ENCODE data around the gene SEC63.
"Not testable (repeated sequence)": the region's sequence is repeated elsewhere in the genome, so short reads cannot be mapped to it uniquely, and the experiment has no call there.

SEC63 gene

DNA sequence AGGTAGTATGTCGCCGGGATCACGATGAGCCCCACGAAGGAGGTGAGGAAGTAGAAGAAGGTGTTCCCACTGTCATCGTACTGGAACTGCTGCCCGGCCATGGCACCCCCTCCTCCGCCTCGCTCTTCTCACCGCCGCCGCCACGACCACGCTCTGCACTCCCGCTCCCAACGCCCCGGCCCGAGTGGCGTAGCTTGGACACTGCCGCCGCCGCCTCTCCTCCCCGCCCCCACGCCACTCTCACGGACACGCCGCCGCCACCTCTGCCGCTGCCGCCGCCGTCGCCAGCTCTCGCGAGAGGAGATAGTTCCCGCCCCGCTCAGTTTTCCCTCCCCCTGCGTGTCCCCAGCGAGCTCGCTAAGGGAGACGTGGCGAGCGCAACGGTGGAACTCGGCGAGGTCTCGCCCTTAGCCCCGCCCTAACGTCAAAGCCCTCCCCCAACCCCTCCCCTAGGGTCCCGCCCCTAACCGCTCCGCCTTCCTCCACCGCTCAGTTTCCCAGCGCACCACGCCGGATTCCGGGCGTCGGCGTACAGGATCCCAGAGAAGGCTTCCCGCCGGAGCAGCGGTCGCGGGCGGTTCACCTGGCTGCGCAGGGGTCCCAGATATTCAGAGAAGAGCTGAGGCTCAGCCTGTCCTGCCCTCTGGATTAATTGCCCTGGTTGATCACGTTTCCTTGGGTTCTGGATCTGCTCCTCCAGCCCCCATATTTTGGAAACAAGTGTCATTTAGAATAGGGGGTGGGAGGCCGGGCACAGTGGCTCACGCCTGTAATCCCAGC lies at the start of gene SEC63:
Gene SEC63, minus strand, starts transcription at position 300 of the 780 bp plus-strand sequence. Its CDS starts 199 bp downstream, at position 101.
- peak; percentile 96 to 98 for DNase-seq (ENCODE audit: low read depth in 2 of 2)

GRCh38 chr6:108005961-108006360 lies 48.0 kb upstream of the SEC63 start:
- no peak for DNase-seq (ENCODE audit: low read depth in 2 of 2)

DNA sequence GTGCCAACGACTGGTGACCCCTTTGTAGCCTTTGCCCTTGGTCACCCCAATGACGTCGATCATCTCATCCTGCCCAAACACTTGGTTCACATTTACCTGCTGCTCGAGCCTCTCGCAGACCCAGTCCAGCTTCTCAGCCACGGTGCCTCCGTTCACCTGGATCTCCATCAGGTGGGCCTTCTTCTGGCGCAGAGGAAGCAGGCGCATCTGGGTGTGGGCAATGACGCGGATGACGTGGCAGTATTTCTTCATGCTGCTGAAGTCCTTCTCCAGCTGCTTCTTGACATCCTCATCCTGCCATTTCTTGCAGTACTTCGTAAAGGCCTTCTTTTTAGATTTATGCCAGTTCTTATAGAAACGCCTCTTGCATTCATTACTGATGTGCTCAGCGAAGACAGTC lies 46.9 kb upstream of the SEC63 start:
- no peak for DNase-seq (ENCODE audit: low read depth in 2 of 2)

DNA sequence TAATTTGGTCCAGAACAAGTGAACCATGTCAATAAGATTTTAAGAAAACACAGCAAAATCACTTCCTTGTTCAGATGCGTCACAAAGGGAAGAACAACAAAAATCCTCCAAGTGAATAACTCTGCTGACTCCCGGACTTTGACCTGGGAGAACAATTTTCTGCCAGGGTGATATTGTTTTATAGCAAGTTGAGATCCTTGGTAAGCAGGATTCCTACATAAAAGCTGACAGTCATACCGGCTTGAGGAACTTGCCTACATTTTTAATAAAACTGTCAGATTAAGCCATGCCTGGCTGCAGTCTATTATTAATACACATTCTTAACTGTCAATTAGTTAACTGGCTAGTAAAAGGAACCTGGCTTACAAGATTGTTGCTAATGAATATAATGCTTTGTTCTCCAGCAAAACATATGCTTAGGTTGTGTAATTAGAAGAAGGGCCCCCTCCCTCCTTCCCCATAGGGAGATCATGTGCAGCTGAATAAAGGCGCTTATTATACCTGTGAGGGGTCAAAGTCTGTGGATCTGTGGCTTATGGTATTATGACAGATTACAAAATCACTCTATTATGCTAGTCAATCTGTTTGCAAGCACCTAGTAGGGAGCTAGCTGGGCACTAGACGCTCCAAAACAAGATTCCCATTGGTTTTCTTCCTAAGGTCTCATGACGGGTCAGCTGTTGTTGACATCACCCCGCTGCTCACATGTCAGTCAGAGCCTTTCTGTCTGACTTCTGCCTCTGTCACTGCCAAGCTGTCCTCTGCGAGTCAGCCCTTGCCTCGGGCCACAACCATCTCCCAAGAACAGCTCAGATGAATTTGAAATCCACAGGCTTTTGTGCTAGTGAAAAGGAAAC lies 44.6 kb upstream of the SEC63 start:
- DNase-seq (ENCODE audit: low read depth in 2 of 2), result no peak

DNA sequence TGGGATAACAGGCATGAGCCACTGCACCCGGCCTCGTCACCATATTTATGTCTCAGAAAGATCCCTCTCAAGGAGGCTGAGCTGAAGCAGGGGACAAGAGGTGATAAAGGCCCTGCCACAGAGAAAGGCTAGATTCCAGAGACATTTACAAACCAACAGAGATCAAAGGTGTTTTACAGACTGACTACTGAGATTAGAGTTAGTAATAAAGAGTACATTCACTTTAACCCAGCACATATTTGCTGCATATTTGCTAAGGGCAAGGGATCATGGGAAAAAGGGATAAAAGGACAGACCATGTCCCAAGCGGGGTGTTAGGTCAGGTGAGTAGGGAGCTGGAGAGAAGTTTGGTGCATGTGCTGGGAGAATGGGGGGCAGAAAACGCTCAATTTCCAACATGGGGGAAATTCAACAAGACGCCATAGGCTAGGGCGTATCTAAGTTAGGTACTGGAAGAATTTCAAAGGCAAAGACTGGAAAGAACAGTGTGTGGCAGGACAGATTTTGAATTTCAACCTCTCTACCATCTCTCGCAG lies 43.8 kb upstream of the SEC63 start:
- DNase-seq (ENCODE audit: low read depth in 2 of 2), result no peak

GRCh38 chr6:108000259-108000658 lies 42.3 kb upstream of the SEC63 start:
- DNase-seq (ENCODE audit: low read depth in 2 of 2), result not testable (repeated sequence)

- DNase-seq (ENCODE audit: low read depth in 2 of 2), result no peak
These were observed 41.3 kb upstream of the SEC63 start for GRCh38 chr6:107999341-107999740.

GRCh38 chr6:107991772-107992550 lies 34.0 kb upstream of the SEC63 start:
- DNase-seq (ENCODE audit: low read depth in 2 of 2), result no peak

DNA sequence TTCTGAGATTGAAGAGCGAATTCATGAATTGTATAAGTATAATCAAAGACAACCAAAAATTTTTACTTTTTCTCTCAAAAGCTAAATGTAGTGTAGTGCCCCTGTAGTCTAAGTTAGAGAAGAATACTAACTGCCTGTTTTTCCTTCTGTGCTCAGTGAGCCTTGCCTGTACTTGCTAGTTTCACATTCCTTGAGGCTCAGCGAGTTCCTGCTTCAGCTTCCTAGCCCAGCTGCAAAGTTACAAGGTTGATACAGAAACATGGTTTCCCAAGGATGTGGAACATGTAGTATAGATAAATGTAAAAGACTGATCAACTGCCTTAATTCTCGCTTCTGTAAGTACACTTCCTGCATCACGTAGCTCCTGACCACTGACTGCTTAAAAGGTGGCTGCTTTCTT lies 33.1 kb upstream of the SEC63 start:
- no peak for DNase-seq (ENCODE audit: low read depth in 2 of 2)

- not testable (repeated sequence) for DNase-seq (ENCODE audit: low read depth in 2 of 2)
These were observed 32.6 kb upstream of the SEC63 start for GRCh38 chr6:107990587-107990986.

GRCh38 chr6:107989166-107990094 lies 31.4 kb upstream of the SEC63 start:
- no peak for DNase-seq (ENCODE audit: low read depth in 2 of 2)

DNA sequence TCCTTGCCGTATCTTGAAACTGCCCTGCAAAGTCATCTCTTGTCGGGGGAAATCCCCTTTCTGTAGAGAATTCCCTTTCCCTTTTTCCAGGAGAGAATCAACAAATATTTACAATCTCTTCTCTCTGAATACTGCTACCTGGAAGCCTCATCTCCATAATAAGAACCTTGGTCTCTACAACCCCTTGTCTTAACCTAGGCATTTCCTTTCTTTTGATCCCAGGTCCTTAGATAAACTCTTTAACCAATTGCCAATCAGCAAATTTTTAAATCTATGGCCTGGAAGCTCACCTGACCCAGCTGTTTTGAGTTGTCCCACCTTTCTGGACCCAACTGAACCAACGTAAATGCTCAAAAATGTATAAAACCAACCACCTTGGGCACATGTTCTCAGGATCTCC lies 30.6 kb upstream of the SEC63 start:
- DNase-seq (ENCODE audit: low read depth in 2 of 2), result no peak

GRCh38 chr6:107987805-107988204 lies 29.8 kb upstream of the SEC63 start:
- no peak for DNase-seq (ENCODE audit: low read depth in 2 of 2)

DNA sequence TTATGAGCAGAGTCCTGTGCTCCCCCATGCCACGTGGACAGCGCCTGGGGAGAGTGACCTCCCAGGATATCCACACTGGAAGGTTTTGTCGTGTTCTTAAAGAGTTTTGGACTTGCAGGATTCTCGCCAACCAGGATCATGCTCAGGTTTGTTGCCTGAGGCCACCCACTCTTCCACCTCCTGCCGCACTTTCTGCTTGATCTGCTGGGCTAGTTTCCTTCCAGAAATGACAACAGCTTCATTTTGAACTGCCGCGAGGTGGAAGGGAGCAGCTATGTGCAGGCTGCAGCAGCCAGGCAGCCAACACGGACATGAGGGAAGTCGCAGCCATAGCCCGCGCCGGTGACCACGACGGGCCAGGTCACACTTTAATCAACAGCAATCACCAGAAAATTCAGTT lies 27.7 kb upstream of the SEC63 start:
- no peak for DNase-seq (ENCODE audit: low read depth in 2 of 2)

GRCh38 chr6:107983811-107984210 lies 25.8 kb upstream of the SEC63 start:
- DNase-seq (ENCODE audit: low read depth in 2 of 2), result no peak

- DNase-seq (ENCODE audit: low read depth in 2 of 2), result no peak
These were observed 24.5 kb upstream of the SEC63 start for GRCh38 chr6:107982486-107982885.

DNA sequence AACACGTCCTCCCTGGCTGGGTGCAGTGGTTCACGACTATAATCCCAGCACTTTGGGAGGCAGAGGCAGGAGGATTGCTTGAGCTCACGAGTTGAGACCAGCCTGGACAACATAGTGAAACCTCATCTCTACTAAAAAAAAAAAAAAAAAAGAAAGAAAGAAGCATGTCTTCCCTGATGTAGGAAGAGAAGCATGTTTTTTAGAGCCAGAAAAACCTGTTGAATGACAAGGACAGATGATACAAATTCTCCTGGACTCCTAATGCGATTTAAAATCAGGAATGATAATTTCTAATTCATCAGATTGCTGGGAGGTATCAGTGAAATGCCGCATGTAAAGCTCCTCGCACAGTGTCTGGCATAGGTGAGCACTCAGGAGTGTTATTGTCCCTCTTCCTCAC lies 23.7 kb upstream of the SEC63 start:
- DNase-seq (ENCODE audit: low read depth in 2 of 2), result no peak

DNA sequence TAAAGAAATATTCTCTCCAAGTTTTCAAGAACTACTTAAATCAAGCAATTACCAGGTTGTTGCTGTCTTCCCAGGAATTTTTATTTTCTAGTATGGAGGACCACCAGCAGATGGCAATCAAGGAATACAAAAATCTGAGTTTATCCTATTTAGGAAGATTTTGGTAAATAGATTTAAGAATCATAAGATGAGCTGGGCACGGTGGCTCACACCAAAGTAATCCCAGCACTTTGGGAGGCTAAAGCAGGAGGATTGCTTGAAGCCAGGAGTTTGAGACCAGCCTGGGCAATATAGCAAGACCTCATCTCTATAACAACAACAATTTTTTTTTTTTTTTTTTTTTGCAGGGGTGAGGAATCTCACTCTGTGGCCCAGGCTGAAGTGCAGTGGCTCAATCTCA lies 19.3 kb upstream of the SEC63 start:
- no peak for DNase-seq (ENCODE audit: low read depth in 2 of 2)

DNA sequence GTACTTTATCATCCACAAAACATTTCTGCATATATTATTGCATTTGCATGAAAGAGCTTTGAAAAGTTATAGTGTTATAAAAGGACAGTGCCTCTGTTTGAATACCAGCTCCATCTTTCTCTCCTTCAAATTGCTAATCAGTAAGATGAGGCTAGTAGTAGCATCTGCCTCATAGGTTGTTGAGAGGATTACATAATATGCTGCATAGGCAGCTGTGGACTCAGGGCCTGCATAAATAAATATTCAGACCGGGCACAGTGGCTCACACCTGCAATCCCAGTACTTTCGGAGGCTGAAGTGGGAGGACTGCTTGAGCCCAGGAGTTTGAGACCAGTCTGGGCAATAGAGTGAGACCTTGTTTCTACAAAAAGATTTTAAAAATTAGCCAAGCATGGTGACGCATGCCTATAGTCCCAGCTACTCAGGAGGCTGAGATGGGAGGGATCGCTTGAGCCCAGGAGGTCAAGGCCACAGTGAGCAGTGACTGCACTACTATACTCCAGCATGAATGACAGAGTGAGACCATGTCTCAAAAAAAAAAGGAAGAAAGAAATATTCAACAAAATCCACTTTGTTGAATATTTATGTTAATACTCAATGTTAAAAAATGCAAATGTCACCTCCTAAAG lies 18.3 kb upstream of the SEC63 start:
- DNase-seq (ENCODE audit: low read depth in 2 of 2), result no peak

DNA sequence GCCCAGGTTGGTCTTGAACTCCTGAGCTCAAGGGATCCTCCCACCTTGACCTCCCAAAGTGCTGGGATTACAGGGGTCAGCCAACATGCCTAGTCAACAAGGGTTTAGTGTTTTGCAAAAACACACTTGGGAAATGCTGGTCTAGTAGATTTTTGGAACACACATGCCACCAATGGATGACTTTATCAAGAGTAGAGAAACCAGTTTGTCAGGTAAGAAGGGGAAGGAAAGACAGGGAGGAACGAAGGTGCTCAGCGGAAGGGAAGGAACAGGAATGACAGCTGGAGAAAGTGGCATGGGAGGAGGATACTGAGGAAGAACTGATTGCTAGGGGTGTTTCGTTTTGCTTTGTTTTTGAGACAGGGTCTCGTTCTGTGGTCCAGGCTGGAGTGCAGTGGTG lies 15.6 kb upstream of the SEC63 start:
- no peak for DNase-seq (ENCODE audit: low read depth in 2 of 2)
